ENCODE data around the gene XCR1. TPM values are rescaled to one million over a fixed set of nuclear protein-coding genes. Genes with fewer than 3 reads are reported as not detected.

Gene XCR1
- total and polyA plus RNA-seq, 2 of the 8 experiments (the other 6 are each of a cell fraction or from before 2014, with no cell fraction given), result 0.53 TPM; not detected in 1

GRCh38 chr3:46070595-46071093 is 43.4 kb upstream of the XCR1 start (continued):
- TF ChIP-seq, protein P1, sequence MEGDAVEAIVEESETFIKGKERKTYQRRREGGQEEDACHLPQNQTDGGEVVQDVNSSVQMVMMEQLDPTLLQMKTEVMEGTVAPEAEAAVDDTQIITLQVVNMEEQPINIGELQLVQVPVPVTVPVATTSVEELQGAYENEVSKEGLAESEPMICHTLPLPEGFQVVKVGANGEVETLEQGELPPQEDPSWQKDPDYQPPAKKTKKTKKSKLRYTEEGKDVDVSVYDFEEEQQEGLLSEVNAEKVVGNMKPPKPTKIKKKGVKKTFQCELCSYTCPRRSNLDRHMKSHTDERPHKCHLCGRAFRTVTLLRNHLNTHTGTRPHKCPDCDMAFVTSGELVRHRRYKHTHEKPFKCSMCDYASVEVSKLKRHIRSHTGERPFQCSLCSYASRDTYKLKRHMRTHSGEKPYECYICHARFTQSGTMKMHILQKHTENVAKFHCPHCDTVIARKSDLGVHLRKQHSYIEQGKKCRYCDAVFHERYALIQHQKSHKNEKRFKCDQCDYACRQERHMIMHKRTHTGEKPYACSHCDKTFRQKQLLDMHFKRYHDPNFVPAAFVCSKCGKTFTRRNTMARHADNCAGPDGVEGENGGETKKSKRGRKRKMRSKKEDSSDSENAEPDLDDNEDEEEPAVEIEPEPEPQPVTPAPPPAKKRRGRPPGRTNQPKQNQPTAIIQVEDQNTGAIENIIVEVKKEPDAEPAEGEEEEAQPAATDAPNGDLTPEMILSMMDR (IDR thresholded peaks at IDR 0.05; ENCODE audit: control extremely low read depth in 1 of 3, insufficient read depth in 1 of 3, low read depth in 1 of 3, low read length in 3 of 3), result no peak
- TF ChIP-seq CREB1 (IDR thresholded peaks at IDR 0.05) (no peak), NRF1 (IDR thresholded peaks at IDR 0.05; ENCODE audit: low read depth, low read length) (no peak), KDM5A (IDR thresholded peaks at IDR 0.05; ENCODE audit: low read length) (no peak), TBP (IDR thresholded peaks at IDR 0.05; ENCODE audit: low read depth, low read length) (no peak), SP2 (IDR thresholded peaks at IDR 0.05; ENCODE audit: low read length) (no peak), POU5F1 (IDR thresholded peaks at IDR 0.05; ENCODE audit: low read depth, low read length) (no peak), JUND (IDR thresholded peaks at IDR 0.05; ENCODE audit: low read length) (no peak)

Data from H1 (cell line).